Fibroblast of pulmonary artery (primary cell): Measurements from ENCODE around the gene ZNF670.

Source experiments
- DNase-seq: peaks from one replicate; pipeline ENCODE4 v3.0.0-alpha.2; 2010; ENCODE audit warnings: low read depth
- H3K4me3 ChIP-seq: replicated peaks from 2 replicates; pipeline ENCODE4 v1.5.1; 2011; ENCODE audit warnings: low read depth, mild to moderate bottlenecking, control low read depth, low read length, moderate library complexity
- CTCF ChIP-seq: IDR thresholded peaks from 2 replicates; pipeline ENCODE4 v1.5.1; 2011; ENCODE audit warnings: mild to moderate bottlenecking, control low read depth, low read length, inconsistent platforms; ENCODE audit errors: missing control alignments

The ZNF670 gene

DNA sequence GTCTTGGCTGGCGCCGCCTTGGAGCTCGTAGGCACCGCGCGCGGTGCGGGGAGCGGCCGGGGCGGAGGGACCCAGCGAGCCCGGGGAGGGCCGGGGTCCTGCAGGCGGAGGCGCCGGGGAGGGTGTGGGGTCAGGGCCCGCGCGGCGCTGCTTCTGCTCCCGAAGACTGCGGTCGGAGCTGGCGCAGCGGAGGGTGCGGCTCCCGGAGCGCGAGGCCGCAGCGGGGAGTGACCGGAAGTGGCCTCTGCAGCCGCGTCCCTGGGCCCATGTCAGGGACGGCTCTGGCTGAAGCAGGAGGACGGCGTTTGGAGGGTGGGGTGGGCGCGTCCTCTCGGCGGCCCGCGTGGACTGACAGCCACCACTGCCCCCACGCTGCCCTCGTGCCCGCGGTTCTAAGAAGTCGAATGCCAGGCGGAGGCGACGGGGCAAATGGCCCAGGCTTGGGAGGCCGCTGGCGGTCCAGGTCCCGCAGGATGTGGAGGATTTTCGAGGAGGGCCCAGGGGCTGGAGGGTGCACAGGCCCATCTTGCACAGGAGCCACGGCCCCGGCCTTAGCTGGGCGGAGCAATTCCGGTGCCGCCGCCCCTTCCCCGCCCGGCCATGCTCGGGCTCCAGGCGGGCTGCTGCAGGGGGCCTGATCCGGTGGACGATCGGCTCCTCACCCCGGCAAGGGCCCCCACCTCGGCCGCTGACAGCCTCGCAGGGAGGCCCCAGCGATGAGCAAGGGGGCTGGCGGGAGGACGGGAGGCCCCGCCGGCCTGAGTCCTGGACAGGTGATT is 33.3 kb upstream of the ZNF670 start:
- DNase-seq: peak; percentile 47
- TF ChIP-seq CTCF: no peak
- peak overlapping the region; percentile 60 for H3K4me3 ChIP-seq

DNA sequence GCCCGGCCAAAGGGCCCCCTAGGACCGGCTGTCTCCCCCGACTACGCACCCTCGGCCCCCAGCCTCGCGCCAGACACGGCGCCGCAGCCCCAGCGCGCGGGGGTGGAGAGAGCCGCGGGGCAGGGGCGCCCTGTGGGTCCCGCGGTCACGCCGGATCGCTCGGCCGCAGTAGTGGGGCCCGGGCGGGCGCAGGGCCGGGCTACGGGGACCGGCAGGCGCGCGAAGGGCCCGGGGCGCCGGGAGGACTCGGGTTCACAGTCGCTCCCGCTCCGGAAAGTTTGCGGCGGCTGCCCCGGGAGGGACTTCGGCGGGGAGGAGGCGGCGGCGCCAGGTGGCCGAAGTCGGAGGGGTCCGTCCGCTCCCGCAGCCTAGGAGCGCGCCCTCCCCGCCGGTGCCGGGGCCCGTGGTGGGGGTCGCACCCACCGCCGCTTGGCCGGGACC is 32.7 kb upstream of the ZNF670 start:
- H3K4me3 ChIP-seq: peak overlapping the region; percentile 60
- no peak for TF ChIP-seq CTCF
- DNase-seq: no peak

DNA sequence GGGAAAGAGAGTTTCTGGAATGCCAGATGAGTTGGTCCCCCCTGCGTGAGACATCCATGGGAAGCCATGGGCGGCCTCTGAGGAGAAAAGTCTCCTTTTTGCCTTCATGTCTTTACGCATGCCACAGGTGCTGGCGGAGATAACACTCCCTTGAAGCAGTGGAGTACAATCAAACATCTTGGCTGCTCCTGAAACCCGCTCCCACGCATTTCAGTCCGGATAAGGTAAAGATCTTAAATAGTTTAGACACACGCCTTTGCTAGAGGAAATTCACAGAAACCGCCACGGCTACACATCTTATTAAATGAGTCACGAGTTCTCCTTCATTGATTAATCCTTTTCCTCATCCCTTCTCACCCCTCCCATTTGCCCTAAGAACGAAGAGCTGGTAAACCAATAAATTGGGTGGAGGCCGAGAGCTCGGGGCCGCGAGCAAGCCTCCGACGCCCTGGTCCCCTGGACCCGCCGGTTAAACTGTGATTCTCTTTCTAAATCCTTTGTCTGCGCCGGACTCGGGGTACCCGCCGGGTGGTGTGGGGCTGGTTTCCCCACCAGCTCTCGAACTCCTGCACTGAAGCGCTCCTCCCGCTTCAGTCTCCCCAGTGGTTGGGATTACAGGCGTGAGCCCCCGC is 32.1 kb upstream of the ZNF670 start:
- no peak for TF ChIP-seq CTCF
- H3K4me3 ChIP-seq: peak overlapping the region; percentile 60
- no peak for DNase-seq

- H3K4me3 ChIP-seq: no peak overlapping the region
- no peak for DNase-seq
- TF ChIP-seq CTCF: no peak
Observed at GRCh38 chr1:247107694-247108093, 29.1 kb upstream of the ZNF670 start.

DNA sequence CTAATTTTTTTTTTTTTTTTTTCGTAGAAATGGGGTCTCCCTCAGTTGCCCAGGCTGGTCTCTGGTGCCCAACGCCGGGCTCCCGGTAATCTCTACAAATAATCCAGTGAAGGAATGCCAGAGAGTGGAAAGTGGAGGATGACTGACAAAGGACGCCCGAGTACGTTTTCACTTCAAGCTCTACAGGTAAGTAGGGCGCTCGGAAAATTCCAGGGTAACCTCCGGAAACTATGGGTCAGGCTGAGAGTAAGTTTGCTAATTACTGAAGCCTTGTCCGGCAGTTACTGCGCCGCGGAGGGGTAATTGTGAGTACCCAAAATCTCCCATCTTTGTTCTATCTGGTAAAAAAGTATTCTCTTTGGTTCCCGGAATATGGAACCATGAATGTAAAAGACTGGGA is 27.4 kb upstream of the ZNF670 start:
- no peak for DNase-seq
- no peak overlapping the region for H3K4me3 ChIP-seq
- TF ChIP-seq CTCF: no peak

GRCh38 chr1:247104965-247105364 is 26.4 kb upstream of the ZNF670 start:
- no peak for TF ChIP-seq CTCF
- H3K4me3 ChIP-seq: no peak overlapping the region
- DNase-seq: no peak
